Fibroblast of lung (primary cell): ENCODE data around the gene TGFBR2. TPM values are rescaled to one million over a fixed set of nuclear protein-coding genes. Genes with fewer than 3 reads are reported as not detected.

Experiments used
- DNase-seq, 2 donors: peaks; one replicate each; pipeline versions ENCODE4 v3.0.0 to v3.0.0-alpha.2; 2010; ENCODE audit warnings: low read depth in 2 of 2
- H2AFZ ChIP-seq: 2 replicates; pipeline ENCODE4 v1.5.1; 2012; ENCODE audit warnings: low read length, control low read depth, inconsistent platforms
- H3K27ac ChIP-seq: 2 replicates; pipeline ENCODE4 v1.5.1; 2011; ENCODE audit warnings: low read length, control low read depth; ENCODE audit not compliant: insufficient read depth
- H3K27me3 ChIP-seq: 2 replicates; pipeline ENCODE4 v1.5.1; 2011; ENCODE audit warnings: mild to moderate bottlenecking, low read length; ENCODE audit not compliant: control insufficient read depth, insufficient read depth
- H3K36me3 ChIP-seq: 2 replicates; pipeline ENCODE4 v1.5.1; 2011; ENCODE audit warnings: low read length; ENCODE audit not compliant: control insufficient read depth, insufficient read depth
- H3K4me1 ChIP-seq: 2 replicates; pipeline ENCODE4 v1.5.1; 2011; ENCODE audit warnings: low read length; ENCODE audit not compliant: control insufficient read depth, insufficient read depth; ENCODE audit errors: extremely low read depth
- H3K4me2 ChIP-seq: 2 replicates; pipeline ENCODE4 v1.5.1; 2011; ENCODE audit warnings: low read length, control low read depth; ENCODE audit not compliant: insufficient read depth; ENCODE audit errors: extremely low read depth
- H3K4me3 ChIP-seq, 4 experiments: fragments of 200-600 bp in 1 of 4; sonication (generic) in 1 of 4; replicated peaks in 1 of 4; 2 replicates each; pipeline ENCODE4 v1.5.1; 2011 to 2016; ENCODE audit warnings: low read length in 4 of 4, low read depth in 3 of 4, mild to moderate bottlenecking in 3 of 4, control low read depth in 2 of 4, inconsistent platforms in 1 of 4, mixed read lengths in 1 of 4; ENCODE audit not compliant: insufficient read depth in 1 of 4; ENCODE audit errors: control extremely low read depth in 1 of 4
- H3K79me2 ChIP-seq: 2 replicates; pipeline ENCODE4 v1.5.1; 2012; ENCODE audit warnings: mild to moderate bottlenecking, low read length, inconsistent platforms; ENCODE audit not compliant: control insufficient read depth, insufficient read depth
- H3K9ac ChIP-seq: 2 replicates; pipeline ENCODE4 v1.5.1; 2011; ENCODE audit warnings: mild to moderate bottlenecking, low read length, control low read depth; ENCODE audit not compliant: insufficient read depth
- H3K9me3 ChIP-seq: 2 replicates; pipeline ENCODE4 v1.5.1; 2012; ENCODE audit warnings: low read depth, low read length; ENCODE audit not compliant: control insufficient read depth, insufficient read depth
- H4K20me1 ChIP-seq: 2 replicates; pipeline ENCODE4 v1.5.1; 2011; ENCODE audit warnings: low read length; ENCODE audit not compliant: control insufficient read depth, insufficient read depth; ENCODE audit errors: extremely low read depth
- EZH2 ChIP-seq: IDR thresholded peaks from 2 replicates; pipeline ENCODE4 v1.5.1; 2012; ENCODE audit warnings: low read length, control low read depth, mild to moderate bottlenecking; ENCODE audit errors: missing control alignments
- polyA plus RNA-seq, 2 donors: library from polyadenylated mRNA; depleted of rRNA in 1 of 2; stranded (reverse) in 1 of 2; unstranded in 1 of 2; fragments of >200 nt; gene quantifications; 2 replicates each; pipeline ENCODE4 v1.2.1, GENCODE V29; 2011 to 2012; ENCODE audit warnings: missing spikeins in 1 of 2
- total RNA-seq: library from RNA; depleted of rRNA; stranded (reverse); fragments of >200 nt; gene quantifications from 2 replicates; pipeline ENCODE4 v1.2.1, GENCODE V29; 2014
- TF ChIP-seq, protein P1 (sequence below), 2 donors: IDR thresholded peaks in 1 of 2; conservative IDR thresholded peaks in 1 of 2; 1 replicate in 1 of 2; 2 replicates in 1 of 2; pipeline ENCODE4 v1.5.1; 2011 to 2012; ENCODE audit warnings: low read length in 2 of 2, control low read depth in 1 of 2, inconsistent platforms in 1 of 2, low read depth in 1 of 2, mild to moderate bottlenecking in 1 of 2

TGFBR2 gene
- total and polyA plus RNA-seq, 2 donors (not counting 1 experiment from before 2014, with no cell fraction given) = 93.0 to 126 TPM

GRCh38 chr3:30604093-30604492 is 2.3 kb upstream of the TGFBR2 start:
- no peak for DNase-seq
- H4K20me1 ChIP-seq = no peaks in the 10 kb centered on the region
- peaks cover 24% of the 10 kb centered on the region for H3K79me2 ChIP-seq
- no peak overlapping the region for H3K4me2 ChIP-seq
- no peak overlapping the region for H3K4me3 ChIP-seq
- no peak overlapping the region for H3K27ac ChIP-seq
- peaks cover 2% of the 10 kb centered on the region for H3K4me1 ChIP-seq
- H3K27me3 ChIP-seq = no peaks in the 10 kb centered on the region
- no peak overlapping the region for H2AFZ ChIP-seq
- TF ChIP-seq EZH2 = no peak
- TF ChIP-seq, protein P1, sequence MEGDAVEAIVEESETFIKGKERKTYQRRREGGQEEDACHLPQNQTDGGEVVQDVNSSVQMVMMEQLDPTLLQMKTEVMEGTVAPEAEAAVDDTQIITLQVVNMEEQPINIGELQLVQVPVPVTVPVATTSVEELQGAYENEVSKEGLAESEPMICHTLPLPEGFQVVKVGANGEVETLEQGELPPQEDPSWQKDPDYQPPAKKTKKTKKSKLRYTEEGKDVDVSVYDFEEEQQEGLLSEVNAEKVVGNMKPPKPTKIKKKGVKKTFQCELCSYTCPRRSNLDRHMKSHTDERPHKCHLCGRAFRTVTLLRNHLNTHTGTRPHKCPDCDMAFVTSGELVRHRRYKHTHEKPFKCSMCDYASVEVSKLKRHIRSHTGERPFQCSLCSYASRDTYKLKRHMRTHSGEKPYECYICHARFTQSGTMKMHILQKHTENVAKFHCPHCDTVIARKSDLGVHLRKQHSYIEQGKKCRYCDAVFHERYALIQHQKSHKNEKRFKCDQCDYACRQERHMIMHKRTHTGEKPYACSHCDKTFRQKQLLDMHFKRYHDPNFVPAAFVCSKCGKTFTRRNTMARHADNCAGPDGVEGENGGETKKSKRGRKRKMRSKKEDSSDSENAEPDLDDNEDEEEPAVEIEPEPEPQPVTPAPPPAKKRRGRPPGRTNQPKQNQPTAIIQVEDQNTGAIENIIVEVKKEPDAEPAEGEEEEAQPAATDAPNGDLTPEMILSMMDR (conservative IDR thresholded peaks at IDR 0.05 in 1 of 2, IDR thresholded peaks at IDR 0.05 in 1 of 2; ENCODE audit: low read depth in 1 of 2, low read length in 2 of 2) = no peak
- H3K36me3 ChIP-seq = no peaks in the 10 kb centered on the region
- H3K9ac ChIP-seq = no peak overlapping the region
- H3K9me3 ChIP-seq = no peaks in the 10 kb centered on the region

- H3K36me3 ChIP-seq = no peaks in the 10 kb centered on the region
- no peak overlapping the region for H2AFZ ChIP-seq
- no peak overlapping the region for H3K27ac ChIP-seq
- H3K9me3 ChIP-seq = no peaks in the 10 kb centered on the region
- H3K27me3 ChIP-seq = no peaks in the 10 kb centered on the region
- peaks cover 29% of the 10 kb centered on the region for H3K79me2 ChIP-seq
- peaks cover 2% of the 10 kb centered on the region for H3K4me1 ChIP-seq
- H4K20me1 ChIP-seq = no peaks in the 10 kb centered on the region
- no peak for DNase-seq
- H3K4me3 ChIP-seq = no peak overlapping the region
- TF ChIP-seq, protein P1 (conservative IDR thresholded peaks at IDR 0.05 in 1 of 2, IDR thresholded peaks at IDR 0.05 in 1 of 2; ENCODE audit: low read depth in 1 of 2, low read length in 2 of 2) = no peak
- no peak for TF ChIP-seq EZH2
- no peak overlapping the region for H3K9ac ChIP-seq
- H3K4me2 ChIP-seq = no peak overlapping the region
Observed at GRCh38 chr3:30604558-30604957, 1.8 kb upstream of the TGFBR2 start.

- H3K4me3 ChIP-seq = no peak overlapping the region
- TF ChIP-seq, protein P1 (conservative IDR thresholded peaks at IDR 0.05 in 1 of 2, IDR thresholded peaks at IDR 0.05 in 1 of 2; ENCODE audit: low read depth in 1 of 2, low read length in 2 of 2) = no peak
- no peak for DNase-seq
- no peak overlapping the region for H2AFZ ChIP-seq
- H3K36me3 ChIP-seq = no peaks in the 10 kb centered on the region
- no peak overlapping the region for H3K27ac ChIP-seq
- H3K9ac ChIP-seq = no peak overlapping the region
- H3K4me1 ChIP-seq = peaks cover 2% of the 10 kb centered on the region
- peaks cover 33% of the 10 kb centered on the region for H3K79me2 ChIP-seq
- H3K27me3 ChIP-seq = no peaks in the 10 kb centered on the region
- H3K4me2 ChIP-seq = no peak overlapping the region
- H4K20me1 ChIP-seq = no peaks in the 10 kb centered on the region
- H3K9me3 ChIP-seq = no peaks in the 10 kb centered on the region
Observed at GRCh38 chr3:30605005-30605404, 1.4 kb upstream of the TGFBR2 start.
